KOPT-K1 (cell line): Measurements from ENCODE around the gene RAB20.
"Not testable (repeated sequence)": the region's sequence is repeated elsewhere in the genome, so short reads cannot be mapped to it uniquely, and the experiment has no call there.

Source experiments
- H3K27ac ChIP-seq: fragments of 200-600 bp; sonication (generic); 2 replicates; pipeline ENCODE4 v1.5.1; 2016; ENCODE audit warnings: antibody characterized with exemption, mild to moderate bottlenecking, low read depth, low read length; ENCODE audit not compliant: poor library complexity, severe bottlenecking
- H3K36me3 ChIP-seq: fragments of 200-600 bp; sonication (generic); 2 replicates; pipeline ENCODE4 v1.5.1; 2017; ENCODE audit warnings: antibody characterized with exemption, mild to moderate bottlenecking, low read length, moderate library complexity; ENCODE audit not compliant: insufficient read depth
- H3K9me3 ChIP-seq: fragments of 200-600 bp; sonication (generic); 2 replicates; pipeline ENCODE4 v1.5.1; 2017; ENCODE audit warnings: antibody characterized with exemption, low read length, mild to moderate bottlenecking; ENCODE audit not compliant: insufficient read depth, poor library complexity, severe bottlenecking

RAB20 gene

DNA sequence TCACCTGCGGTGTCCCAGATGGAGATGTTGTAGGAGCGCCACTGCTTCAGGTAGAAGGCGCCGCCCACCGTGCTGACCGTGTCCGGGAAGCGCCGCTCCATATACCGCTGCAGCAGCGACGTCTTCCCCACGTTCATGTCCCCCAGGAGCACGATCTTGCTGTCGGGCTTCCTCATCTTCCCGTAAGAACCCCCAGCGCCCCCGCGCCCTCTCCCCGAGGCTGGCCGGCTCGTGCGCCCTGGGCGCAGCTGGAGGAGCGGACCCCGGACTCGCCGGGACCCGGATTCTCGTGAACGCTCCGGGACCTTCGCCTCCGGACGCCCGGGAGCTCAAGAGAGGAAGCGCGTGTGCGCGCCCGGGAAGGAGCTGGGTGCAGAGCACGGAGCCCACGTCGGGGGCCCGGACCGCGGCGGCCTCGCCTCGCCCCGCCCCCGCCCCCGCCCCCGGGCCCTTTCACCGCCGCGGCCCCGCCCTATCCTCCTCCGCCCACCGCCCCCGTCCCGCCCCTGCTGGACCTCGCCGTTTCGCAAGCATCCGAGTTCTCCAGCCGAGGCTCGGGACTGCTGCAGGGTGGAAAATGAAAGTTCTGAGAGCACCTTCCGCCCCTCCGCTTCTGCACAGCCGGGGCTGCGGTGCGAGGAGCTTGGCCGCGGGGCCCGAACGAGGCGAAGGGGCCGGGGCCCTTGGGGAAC, at the start of gene RAB20:
Gene RAB20, minus strand, starts transcription at position 379 of the 692 bp plus-strand sequence. Its CDS starts 203 bp downstream, at position 176.
- no peaks in the 10 kb centered on the region for H3K9me3 ChIP-seq
- no peaks in the 10 kb centered on the region for H3K36me3 ChIP-seq
- no peak within 1 kb of the TSS for H3K27ac ChIP-seq

DNA sequence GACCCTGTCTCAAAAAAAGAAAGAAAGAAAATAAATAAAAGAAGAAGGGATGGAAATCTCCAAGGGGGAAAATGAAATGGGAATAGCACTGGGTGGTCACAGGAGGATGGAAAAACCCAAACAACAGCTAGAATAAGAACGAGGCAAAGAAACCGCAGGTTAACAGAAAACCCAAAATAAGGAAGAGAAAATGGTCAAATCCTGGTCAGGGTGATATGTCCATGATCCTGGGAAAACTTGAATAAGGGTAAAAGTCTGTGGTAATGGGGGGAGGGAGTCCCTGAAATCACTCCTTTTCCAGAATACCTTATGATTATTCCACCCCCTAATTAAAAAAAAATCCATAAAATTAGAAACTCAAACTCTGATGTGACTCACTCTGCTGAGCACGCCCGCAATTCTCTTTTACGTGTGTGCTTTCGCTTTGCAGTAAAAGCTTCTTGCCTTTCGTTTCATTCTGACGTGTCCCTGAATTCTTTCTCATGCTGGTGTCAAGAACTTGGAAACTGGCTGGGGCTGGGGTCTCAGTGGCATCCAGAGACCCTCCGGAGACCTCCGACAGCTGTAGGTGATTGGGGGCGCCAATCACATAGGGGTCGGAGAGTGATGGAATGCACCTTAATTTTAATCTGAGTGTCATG, 49.6 kb upstream of the RAB20 start:
- Histone ChIP-seq H3K27ac (no peak overlapping the region), H3K36me3 (no peaks in the 10 kb centered on the region)

GRCh38 chr13:110607675-110608224, 46.2 kb upstream of the RAB20 start:
- no peaks in the 10 kb centered on the region for H3K36me3 ChIP-seq
- no peak overlapping the region for H3K27ac ChIP-seq
- no peaks in the 10 kb centered on the region for H3K9me3 ChIP-seq

More for the DNA sequence above, 49.6 kb upstream of the RAB20 start:
- no peaks in the 10 kb centered on the region for H3K9me3 ChIP-seq

DNA sequence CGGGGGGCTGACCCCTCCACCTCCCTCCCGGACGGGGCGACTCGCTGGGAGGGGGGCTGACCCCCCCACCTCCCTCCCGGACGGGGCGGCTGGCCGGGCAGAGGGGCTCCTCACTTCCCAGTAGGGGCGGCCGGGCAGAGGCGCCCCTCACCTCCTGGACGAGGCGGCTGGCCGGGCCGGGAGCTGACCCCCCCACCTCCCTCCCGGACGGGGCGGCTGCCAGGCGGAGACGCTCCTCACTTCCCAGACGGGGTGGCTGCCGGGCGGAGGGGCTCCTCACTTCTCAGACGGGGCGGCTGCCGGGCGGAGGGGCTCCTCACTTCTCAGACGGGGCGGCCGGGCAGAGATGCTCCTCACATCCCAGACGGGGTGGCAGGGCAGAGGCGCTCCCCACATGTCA, 44.8 kb upstream of the RAB20 start:
- H3K27ac ChIP-seq, H3K36me3 ChIP-seq, H3K9me3 ChIP-seq: not testable (repeated sequence)

GRCh38 chr13:110605132-110605531, 43.6 kb upstream of the RAB20 start:
- Histone ChIP-seq H3K9me3 (no peaks in the 10 kb centered on the region), H3K36me3 (no peaks in the 10 kb centered on the region)

DNA sequence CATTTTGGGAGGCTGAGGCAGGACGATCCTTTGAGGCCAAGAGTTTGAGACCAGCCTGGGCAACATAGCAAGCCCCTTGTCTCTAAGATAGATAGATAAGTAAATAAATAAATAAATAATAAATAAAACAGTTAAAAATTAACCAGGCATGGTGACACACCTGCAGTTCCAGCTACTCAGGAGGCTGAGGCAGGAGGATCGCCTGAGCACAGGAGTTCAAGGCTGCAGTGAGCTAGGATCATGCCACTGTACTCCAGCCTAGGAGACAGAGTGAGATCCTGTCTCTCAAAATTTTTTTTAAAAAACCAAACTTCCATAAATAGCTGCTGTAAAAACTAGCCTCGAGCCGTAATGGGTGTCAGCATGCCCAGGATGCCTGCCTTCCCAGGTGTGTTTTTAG, 39.5 kb upstream of the RAB20 start:
- Histone ChIP-seq H3K27ac (no peak overlapping the region), H3K36me3 (no peaks in the 10 kb centered on the region), H3K9me3 (no peaks in the 10 kb centered on the region)

More at GRCh38 chr13:110605132-110605531, 43.6 kb upstream of the RAB20 start:
- no peak overlapping the region for H3K27ac ChIP-seq

DNA sequence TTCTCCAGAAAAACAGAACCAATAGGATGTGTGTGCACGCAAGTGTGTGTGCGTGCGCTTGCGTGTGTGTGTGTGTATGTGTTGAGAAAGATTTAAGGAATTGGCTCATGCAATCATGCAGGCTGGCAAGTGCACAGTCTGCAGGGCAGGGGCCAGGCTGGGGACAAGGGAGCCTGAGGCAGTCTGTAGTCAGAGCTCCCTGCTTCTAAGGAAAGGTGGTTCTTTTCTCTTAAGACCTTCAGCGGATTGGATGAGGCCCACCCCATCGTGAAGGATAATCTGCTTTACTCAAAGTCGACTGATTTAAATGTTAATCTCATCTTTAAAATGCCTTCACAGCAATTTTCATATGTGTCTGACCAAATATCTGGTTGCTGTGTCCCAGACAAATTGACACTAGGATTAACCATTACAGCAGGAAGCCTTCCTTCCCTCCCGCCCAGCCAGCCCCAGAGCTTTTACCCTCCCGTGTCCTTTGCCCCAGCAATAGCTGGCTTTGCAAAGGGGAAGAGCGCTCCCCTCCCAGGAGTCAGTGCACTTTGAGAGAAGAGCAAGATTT, 38.8 kb upstream of the RAB20 start:
- Histone ChIP-seq H3K9me3 (no peaks in the 10 kb centered on the region), H3K27ac (no peak overlapping the region), H3K36me3 (no peaks in the 10 kb centered on the region)

GRCh38 chr13:110597041-110597689, 35.6 kb upstream of the RAB20 start:
- no peaks in the 10 kb centered on the region for H3K9me3 ChIP-seq
- H3K36me3 ChIP-seq, result no peaks in the 10 kb centered on the region
- no peak overlapping the region for H3K27ac ChIP-seq

DNA sequence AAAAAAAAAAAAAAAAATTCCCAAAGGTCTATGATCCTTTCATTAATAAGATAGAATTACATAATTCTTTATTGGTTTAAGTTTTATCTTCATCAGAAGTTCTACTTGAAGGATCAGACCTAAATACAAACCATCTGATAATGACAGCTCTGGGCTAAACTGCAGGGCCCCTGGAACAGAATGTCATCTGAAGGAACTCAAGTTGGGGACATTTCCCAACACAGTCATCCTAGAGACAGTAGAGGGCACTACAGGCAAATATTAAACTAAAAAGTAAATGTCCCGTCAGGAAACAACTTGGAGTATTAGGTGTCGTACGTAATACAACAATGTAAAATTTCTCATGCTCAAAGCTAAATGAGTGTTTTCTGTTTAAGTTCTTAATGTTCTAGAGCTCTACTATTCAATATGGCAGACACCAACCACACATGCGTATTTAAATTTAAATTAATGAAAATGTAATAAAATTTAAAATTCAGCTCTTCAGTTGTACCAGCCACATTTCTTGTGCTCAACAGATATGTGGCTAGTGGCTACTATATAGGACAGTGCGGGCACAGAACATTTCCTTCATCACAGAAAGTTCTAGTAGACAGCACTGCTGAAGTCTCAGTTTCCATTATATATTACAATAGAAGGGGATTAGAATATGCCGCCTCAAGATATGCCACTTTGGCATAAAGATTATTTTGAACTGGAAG, 32.1 kb upstream of the RAB20 start:
- Histone ChIP-seq H3K27ac (no peak overlapping the region), H3K9me3 (no peaks in the 10 kb centered on the region), H3K36me3 (no peaks in the 10 kb centered on the region)

GRCh38 chr13:110592665-110593064, 31.1 kb upstream of the RAB20 start:
- no peaks in the 10 kb centered on the region for H3K36me3 ChIP-seq
- H3K27ac ChIP-seq, result no peak overlapping the region

DNA sequence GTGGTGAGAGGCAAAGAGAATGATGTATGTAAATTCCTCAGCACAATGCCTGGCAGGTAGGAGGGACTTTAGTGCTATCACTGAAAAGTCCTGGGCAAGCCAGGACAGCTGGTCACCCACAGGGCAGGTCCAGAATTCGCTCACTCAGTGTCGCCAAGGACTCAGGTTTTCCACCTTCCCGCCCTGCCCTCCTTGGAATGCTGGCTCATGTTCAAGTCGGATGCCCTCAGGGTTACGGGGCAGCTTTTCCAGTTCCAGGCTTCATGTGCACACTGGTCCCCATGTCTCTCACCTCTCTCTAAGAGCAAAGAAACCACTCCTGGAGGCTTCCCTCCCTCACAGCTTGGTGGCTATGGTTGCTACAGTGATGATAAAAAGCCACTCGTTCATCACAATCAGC, 29.1 kb upstream of the RAB20 start:
- no peaks in the 10 kb centered on the region for H3K36me3 ChIP-seq
- H3K27ac ChIP-seq, result no peak overlapping the region
- no peaks in the 10 kb centered on the region for H3K9me3 ChIP-seq

More at GRCh38 chr13:110592665-110593064, 31.1 kb upstream of the RAB20 start:
- no peaks in the 10 kb centered on the region for H3K9me3 ChIP-seq

DNA sequence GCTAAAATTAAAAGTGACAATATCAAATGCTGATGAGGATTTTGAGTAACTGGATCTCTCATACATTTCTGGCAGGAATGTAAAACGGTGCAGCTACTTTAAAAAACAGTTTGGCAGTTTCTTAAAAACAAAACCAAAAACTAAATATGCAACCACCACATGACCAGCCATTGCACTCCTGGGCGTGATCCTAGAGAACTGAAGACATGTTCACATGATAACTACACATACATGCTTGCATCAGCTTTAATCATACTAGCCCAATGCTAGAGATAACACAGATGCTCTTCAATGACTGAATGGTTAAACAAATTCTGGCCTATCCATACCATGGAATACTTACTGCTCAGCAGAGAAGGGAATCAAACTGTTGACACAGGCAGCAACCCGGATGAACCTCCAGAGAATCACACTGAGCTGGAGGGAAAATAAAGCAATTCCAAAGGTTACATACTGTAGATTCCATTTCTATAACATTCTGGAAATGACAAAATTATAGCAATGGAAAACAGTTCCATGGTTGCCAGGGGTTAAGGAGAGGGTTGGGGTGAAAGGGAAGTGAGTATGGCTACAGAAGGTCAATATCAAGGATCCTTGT, 28.4 kb upstream of the RAB20 start:
- Histone ChIP-seq H3K9me3 (no peaks in the 10 kb centered on the region), H3K27ac (no peak overlapping the region)

GRCh38 chr13:110583178-110583865, 21.8 kb upstream of the RAB20 start:
- Histone ChIP-seq H3K27ac (no peak overlapping the region), H3K9me3 (no peaks in the 10 kb centered on the region), H3K36me3 (no peaks in the 10 kb centered on the region)

More for the DNA sequence above, 28.4 kb upstream of the RAB20 start:
- H3K36me3 ChIP-seq, result no peaks in the 10 kb centered on the region

- Histone ChIP-seq H3K36me3 (no peaks in the 10 kb centered on the region), H3K27ac (no peak overlapping the region), H3K9me3 (no peaks in the 10 kb centered on the region)
Observed at GRCh38 chr13:110582421-110582954, 21.0 kb upstream of the RAB20 start.
